H9 (cell line): ENCODE measurements around the gene GNE. TPM values are rescaled to one million over a fixed set of nuclear protein-coding genes. Genes with fewer than 3 reads are reported as not detected.

Experiments used
- DNase-seq: peaks from one replicate; pipeline ENCODE4 v3.0.0-alpha.2; 2017
- H2AFZ ChIP-seq: one replicate; pipeline ENCODE4 v1.6.1; 2013; ENCODE audit warnings: mild to moderate bottlenecking, low read length, control low read depth, moderate library complexity
- H2AK5ac ChIP-seq: 2 replicates; pipeline ENCODE4 v1.6.1; 2013; ENCODE audit warnings: low read length, control low read depth, mixed read lengths; ENCODE audit not compliant: insufficient read length
- H2BK120ac ChIP-seq: one replicate; pipeline ENCODE4 v1.6.1; 2013; ENCODE audit warnings: low read depth, mild to moderate bottlenecking, low read length, control low read depth, inconsistent platforms; ENCODE audit not compliant: poor library complexity, severe bottlenecking
- H2BK12ac ChIP-seq: 2 replicates; pipeline ENCODE4 v1.6.1; 2013; ENCODE audit warnings: low read length, control low read depth, mixed read lengths, low read depth; ENCODE audit not compliant: insufficient read length
- H2BK15ac ChIP-seq: 2 replicates; pipeline ENCODE4 v1.6.1; 2013; ENCODE audit warnings: low read depth, low read length, control low read depth
- H2BK20ac ChIP-seq: one replicate; pipeline ENCODE4 v1.6.1; 2013; ENCODE audit warnings: low read depth, mild to moderate bottlenecking, low read length, control low read depth, inconsistent platforms; ENCODE audit not compliant: poor library complexity, severe bottlenecking
- H2BK5ac ChIP-seq: 2 replicates; pipeline ENCODE4 v1.6.1; 2013; ENCODE audit warnings: low read length, control low read depth, mixed read lengths; ENCODE audit not compliant: insufficient read length
- H3K14ac ChIP-seq: 2 replicates; pipeline ENCODE4 v1.6.1; 2013; ENCODE audit warnings: low read length, control low read depth; ENCODE audit not compliant: insufficient read depth
- H3K18ac ChIP-seq: 2 replicates; pipeline ENCODE4 v1.6.1; 2013; ENCODE audit warnings: low read depth, mild to moderate bottlenecking, mixed read lengths, low read length, control low read depth; ENCODE audit not compliant: insufficient read length
- H3K23ac ChIP-seq: 2 replicates; pipeline ENCODE4 v1.6.1; 2013; ENCODE audit warnings: low read length, control low read depth, mixed read lengths, low read depth; ENCODE audit not compliant: insufficient read length
- H3K23me2 ChIP-seq: 2 replicates; pipeline ENCODE4 v1.6.1; 2013; ENCODE audit warnings: low read depth, mild to moderate bottlenecking, mixed read lengths, low read length, control low read depth; ENCODE audit not compliant: insufficient read length, poor library complexity, severe bottlenecking
- H3K27ac ChIP-seq: 2 replicates; pipeline ENCODE4 v1.5.1; 2013; ENCODE audit warnings: low read length, control low read depth, mixed read lengths, low read depth; ENCODE audit not compliant: insufficient read length
- H3K27me3 ChIP-seq: 2 replicates; pipeline ENCODE4 v1.6.1; 2013; ENCODE audit warnings: low read length, control low read depth, inconsistent platforms; ENCODE audit not compliant: insufficient read depth
- H3K4ac ChIP-seq: 2 replicates; pipeline ENCODE4 v1.6.1; 2013; ENCODE audit warnings: low read depth, mild to moderate bottlenecking, control low read depth, inconsistent platforms, low read length, moderate library complexity
- H3K4me1 ChIP-seq: 2 replicates; pipeline ENCODE4 v1.6.1; 2013; ENCODE audit warnings: low read length, control low read depth, inconsistent platforms; ENCODE audit not compliant: insufficient read depth
- H3K4me2 ChIP-seq: 2 replicates; pipeline ENCODE4 v1.6.1; 2013; ENCODE audit warnings: low read length, control low read depth, mixed read lengths; ENCODE audit not compliant: insufficient read length, insufficient read depth
- H3K56ac ChIP-seq: 2 replicates; pipeline ENCODE4 v1.6.1; 2013; ENCODE audit warnings: low read depth, mild to moderate bottlenecking, mixed read lengths, low read length, control low read depth; ENCODE audit not compliant: insufficient read length
- H3K79me1 ChIP-seq: 2 replicates; pipeline ENCODE4 v1.6.1; 2013; ENCODE audit warnings: low read depth, mild to moderate bottlenecking, moderate library complexity, low read length, control low read depth, inconsistent platforms; ENCODE audit not compliant: insufficient read depth, poor library complexity, severe bottlenecking
- H3K79me2 ChIP-seq: 2 replicates; pipeline ENCODE4 v1.6.1; 2013; ENCODE audit warnings: low read length, control low read depth, inconsistent platforms; ENCODE audit not compliant: insufficient read depth
- H3K9ac ChIP-seq: 2 replicates; pipeline ENCODE4 v1.6.1; 2013; ENCODE audit warnings: low read length, control low read depth, mixed read lengths; ENCODE audit not compliant: insufficient read length; ENCODE audit errors: extremely low read depth
- H3K9me3 ChIP-seq: one replicate; pipeline ENCODE4 v1.6.1; 2013; ENCODE audit warnings: low read depth, low read length, inconsistent platforms; ENCODE audit not compliant: control insufficient read depth
- H3T11ph ChIP-seq: one replicate; pipeline ENCODE4 v1.6.1; 2013; ENCODE audit warnings: mild to moderate bottlenecking, low read length, control low read depth, inconsistent platforms
- H4K20me1 ChIP-seq: one replicate; pipeline ENCODE4 v1.6.1; 2013; ENCODE audit not compliant: control insufficient read depth, insufficient read length, insufficient read depth
- H4K5ac ChIP-seq: 2 replicates; pipeline ENCODE4 v1.6.1; 2013; ENCODE audit warnings: low read depth, mild to moderate bottlenecking, mixed read lengths, low read length, control low read depth; ENCODE audit not compliant: insufficient read length
- H4K8ac ChIP-seq: replicated peaks from 2 replicates; pipeline ENCODE4 v1.6.1; 2013; ENCODE audit warnings: low read length, control low read depth, mixed read lengths, low read depth; ENCODE audit not compliant: insufficient read length
- H4K91ac ChIP-seq: 2 replicates; pipeline ENCODE4 v1.6.1; 2013; ENCODE audit warnings: low read depth, mild to moderate bottlenecking, moderate library complexity, mixed read lengths, low read length, control low read depth; ENCODE audit not compliant: insufficient read length
- H3K27ac Mint-ChIP-seq, 3 experiments: 2 replicates in 2 of 3; 3 replicates in 1 of 3; pipeline ENCODE4 v1.8.0; 2020 to 2021; ENCODE audit warnings: mixed read lengths in 3 of 3, mild to moderate bottlenecking in 1 of 3, moderate library complexity in 1 of 3
- H3K27me3 Mint-ChIP-seq: 2 replicates; pipeline ENCODE4 v1.8.0; 2021; ENCODE audit warnings: low read depth, mild to moderate bottlenecking, moderate library complexity, mixed read lengths
- H3K36me3 Mint-ChIP-seq, 3 experiments: 2 replicates in 2 of 3; 3 replicates in 1 of 3; pipeline ENCODE4 v1.8.0; 2020 to 2021; ENCODE audit warnings: low read depth in 3 of 3, mixed read lengths in 3 of 3; ENCODE audit not compliant: insufficient read depth in 1 of 3
- H3K4me1 Mint-ChIP-seq, 2 experiments: 2 replicates each; pipeline ENCODE4 v1.8.0; 2020; ENCODE audit warnings: mixed read lengths in 2 of 2
- H3K4me3 Mint-ChIP-seq, 2 experiments: 2 replicates in 1 of 2; 3 replicates in 1 of 2; pipeline ENCODE4 v1.8.0; 2020 to 2021; ENCODE audit warnings: mild to moderate bottlenecking in 2 of 2, mixed read lengths in 2 of 2, moderate library complexity in 1 of 2
- H3K9me3 Mint-ChIP-seq, 2 experiments: 2 replicates in 1 of 2; 3 replicates in 1 of 2; pipeline ENCODE4 v1.8.0; 2020; ENCODE audit warnings: mild to moderate bottlenecking in 2 of 2, mixed read lengths in 2 of 2, moderate library complexity in 1 of 2
- WGBS: extraction: QIAGEN DNeasy Blood & Tissue Kit; methylation state at CpG from one replicate; pipeline ENCODE4 v1.1.7; 2013; ENCODE audit warnings: missing lambda C conversion rate, low lambda C conversion rate, mixed read lengths; ENCODE audit not compliant: insufficient read length; ENCODE audit errors: extremely low coverage; 5-methylcytosine and 5-hydroxymethylcytosine counted together
- total RNA-seq: library from RNA; stranded (reverse); gene quantifications from 2 replicates; pipeline ENCODE4 v1.2.1, GENCODE V29; 2021
- TF ChIP-seq, protein P1 (sequence below): fragments of 200-600 bp; sonication (generic); conservative IDR thresholded peaks from 3 replicates; pipeline ENCODE4 v1.8.0; 2021; ENCODE audit warnings: antibody characterized with exemption, mild to moderate bottlenecking

Gene GNE
- total RNA-seq, 1 experiment from 2014 or later = 6.3 TPM

DNA sequence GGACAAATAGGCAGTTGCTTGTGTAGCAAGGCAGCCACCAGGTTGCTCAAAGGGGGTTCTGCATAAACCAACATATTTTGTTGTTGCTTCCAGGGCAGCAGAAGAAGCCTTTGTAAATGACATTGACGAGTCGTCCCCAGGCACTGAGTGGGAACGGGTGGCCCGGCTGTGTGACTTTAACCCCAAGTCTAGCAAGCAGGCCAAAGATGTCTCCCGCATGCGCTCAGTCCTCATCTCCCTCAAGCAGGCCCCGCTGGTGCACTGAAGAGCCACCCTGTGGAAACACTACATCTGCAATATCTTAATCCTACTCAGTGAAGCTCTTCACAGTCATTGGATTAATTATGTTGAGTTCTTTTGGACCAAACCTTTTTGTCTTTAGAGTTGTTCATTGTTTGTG, 46.7 kb downstream of the GNE start:
- no CpG with 5 or more reads among the region's 7 CpGs for WGBS
- Histone ChIP-seq H4K20me1 (peaks cover 2% of the 10 kb centered on the region), H3K79me2 (peaks cover 9% of the 10 kb centered on the region; the same call in 1 of the 2 replicates), H3K79me1 (no peaks in the 10 kb centered on the region), H3K23ac (no peak overlapping the region), H3K14ac (no peak overlapping the region), H2BK12ac (no peak overlapping the region), H3T11ph (no peak overlapping the region), H2AK5ac (no peak overlapping the region), H3K4me1 (no peaks in the 10 kb centered on the region), H3K23me2 (no peaks in the 10 kb centered on the region), H3K4me2 (no peak overlapping the region), H4K91ac (no peak overlapping the region), H4K8ac (no peak overlapping the region), H3K56ac (no peak overlapping the region), H2BK120ac (no peak overlapping the region), H3K27ac (no peak overlapping the region), H2BK5ac (no peak overlapping the region), H2BK15ac (no peak overlapping the region), H3K27me3 (no peaks in the 10 kb centered on the region), H2AFZ (no peak overlapping the region), H4K5ac (no peak overlapping the region), H3K9ac (no peak overlapping the region), H3K18ac (no peak overlapping the region), H3K4ac (no peak overlapping the region), H3K9me3 (no peaks in the 10 kb centered on the region), H2BK20ac (no peak overlapping the region)
- Mint-ChIP-seq H3K27me3 (no peaks in the 10 kb centered on the region), H3K27ac (peak overlapping the region in 2 of 3 experiments; percentile 11 to 66; a peak in 2 of 7 replicates), H3K4me3 (no peak overlapping the region), H3K36me3 (peaks cover 50 to 83% (median 57%) of the 10 kb centered on the region in 3 experiments; a peak in 6 of 7 replicates), H3K9me3 (no peaks in the 10 kb centered on the region), H3K4me1 (no peaks in the 10 kb centered on the region)
- TF ChIP-seq, protein P1, sequence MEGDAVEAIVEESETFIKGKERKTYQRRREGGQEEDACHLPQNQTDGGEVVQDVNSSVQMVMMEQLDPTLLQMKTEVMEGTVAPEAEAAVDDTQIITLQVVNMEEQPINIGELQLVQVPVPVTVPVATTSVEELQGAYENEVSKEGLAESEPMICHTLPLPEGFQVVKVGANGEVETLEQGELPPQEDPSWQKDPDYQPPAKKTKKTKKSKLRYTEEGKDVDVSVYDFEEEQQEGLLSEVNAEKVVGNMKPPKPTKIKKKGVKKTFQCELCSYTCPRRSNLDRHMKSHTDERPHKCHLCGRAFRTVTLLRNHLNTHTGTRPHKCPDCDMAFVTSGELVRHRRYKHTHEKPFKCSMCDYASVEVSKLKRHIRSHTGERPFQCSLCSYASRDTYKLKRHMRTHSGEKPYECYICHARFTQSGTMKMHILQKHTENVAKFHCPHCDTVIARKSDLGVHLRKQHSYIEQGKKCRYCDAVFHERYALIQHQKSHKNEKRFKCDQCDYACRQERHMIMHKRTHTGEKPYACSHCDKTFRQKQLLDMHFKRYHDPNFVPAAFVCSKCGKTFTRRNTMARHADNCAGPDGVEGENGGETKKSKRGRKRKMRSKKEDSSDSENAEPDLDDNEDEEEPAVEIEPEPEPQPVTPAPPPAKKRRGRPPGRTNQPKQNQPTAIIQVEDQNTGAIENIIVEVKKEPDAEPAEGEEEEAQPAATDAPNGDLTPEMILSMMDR = no peak
- no peak for DNase-seq
